PFSK-1 (cell line): Measurements from ENCODE around the gene CSF3.

Experiments used
- FOXP2 ChIP-seq: optimal IDR thresholded peaks from 2 replicates; pipeline ENCODE3; 2011; ENCODE audit warnings: borderline replicate concordance, control low read depth, inconsistent platforms; ENCODE audit not compliant: insufficient read depth; ENCODE audit errors: extremely low read length, extremely low read depth
- POLR2AphosphoS5 ChIP-seq: IDR thresholded peaks from 2 replicates; pipeline ENCODE4 v1.6.1; 2012; ENCODE audit warnings: low read depth, mild to moderate bottlenecking, control low read depth, low read length, moderate library complexity
- REST ChIP-seq, 2 experiments: IDR thresholded peaks; 2 replicates each; pipeline versions ENCODE4 v1.6.1 to v1.8.0; 2011 to 2012; ENCODE audit warnings: low read depth in 2 of 2, low read length in 2 of 2, control low read depth in 1 of 2, inconsistent platforms in 1 of 2, mild to moderate bottlenecking in 1 of 2, moderate library complexity in 1 of 2; ENCODE audit not compliant: insufficient read depth in 1 of 2
- SIN3A ChIP-seq: IDR thresholded peaks from 2 replicates; pipeline ENCODE4 v1.6.1; 2012; ENCODE audit warnings: mild to moderate bottlenecking, low read length, moderate library complexity, borderline replicate concordance; ENCODE audit not compliant: insufficient read depth
- TAF1 ChIP-seq: IDR thresholded peaks from 2 replicates; pipeline ENCODE4 v1.6.1; 2012; ENCODE audit warnings: low read length, control low read depth, borderline replicate concordance; ENCODE audit not compliant: insufficient read depth

The CSF3 gene

GRCh38 chr17:40021451-40021971 lies 6.3 kb downstream of the CSF3 start:
- TF ChIP-seq SIN3A: no peak
- peak in 1 of 2 experiments; percentile 47; a peak in 1 of 4 replicates for TF ChIP-seq REST (IDR thresholded peaks at IDR 0.05; ENCODE audit: insufficient read depth in 1 of 2, low read depth in 2 of 2, low read length in 2 of 2)

- TF ChIP-seq TAF1 (no peak), POLR2AphosphoS5 (no peak), REST (IDR thresholded peaks at IDR 0.05; ENCODE audit: insufficient read depth in 1 of 2, low read depth in 2 of 2, low read length in 2 of 2) (no peak), SIN3A (no peak)
These were observed 7.3 kb downstream of the CSF3 start for GRCh38 chr17:40022497-40022896.

- no peak for TF ChIP-seq FOXP2
- no peak for TF ChIP-seq TAF1
- TF ChIP-seq POLR2AphosphoS5: no peak
- TF ChIP-seq REST (IDR thresholded peaks at IDR 0.05; ENCODE audit: insufficient read depth in 1 of 2, low read depth in 2 of 2, low read length in 2 of 2): no peak
- TF ChIP-seq SIN3A: no peak
These were observed 7.8 kb downstream of the CSF3 start for GRCh38 chr17:40022961-40023541.

DNA sequence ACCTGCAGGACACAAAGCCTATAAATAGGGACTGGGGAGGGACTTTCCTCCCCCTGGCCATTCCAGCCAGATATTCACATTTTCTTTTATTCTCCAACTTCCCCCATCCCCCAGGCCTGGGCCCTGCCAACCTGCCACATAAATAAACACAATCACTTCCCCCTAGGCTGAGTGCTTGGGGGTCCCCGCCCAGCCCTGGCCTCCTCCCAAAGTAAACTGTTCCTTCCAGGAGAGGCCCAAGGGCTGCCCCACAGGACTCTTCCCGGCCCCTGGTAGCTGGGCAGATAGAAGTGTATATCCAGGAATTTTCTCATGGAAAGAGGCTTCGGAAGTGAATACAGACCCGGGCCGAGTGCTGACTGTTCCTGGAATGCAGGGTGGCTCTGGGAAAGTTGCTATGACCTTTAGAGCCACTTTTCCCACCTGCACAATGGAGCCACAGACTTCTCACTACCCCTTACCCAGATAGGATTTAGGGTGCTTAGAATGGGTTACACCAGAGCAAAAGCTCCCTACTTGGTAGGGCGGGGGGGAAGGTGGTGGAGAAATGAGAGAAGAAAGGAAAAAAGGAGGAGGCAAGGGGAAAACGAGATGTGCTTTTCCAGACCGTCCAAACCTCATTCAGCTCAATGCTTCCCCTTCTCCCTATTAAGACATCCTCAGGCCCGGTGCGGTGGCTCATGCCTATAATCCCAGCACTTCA lies 8.5 kb downstream of the CSF3 start:
- TF ChIP-seq FOXP2: no peak
- TF ChIP-seq POLR2AphosphoS5: no peak
- no peak for TF ChIP-seq SIN3A
- TF ChIP-seq REST (IDR thresholded peaks at IDR 0.05; ENCODE audit: insufficient read depth in 1 of 2, low read depth in 2 of 2, low read length in 2 of 2): no peak
- TF ChIP-seq TAF1: no peak
